K562 (cell line): ENCODE data around the gene VWA7. TPM values are rescaled to one million over a fixed set of nuclear protein-coding genes. Genes with fewer than 3 reads are reported as not detected.

Experiments used
- C11orf30 ChIP-seq: fragments of 450-650 bp; IDR thresholded peaks from 2 replicates; pipeline ENCODE4 v1.6.1; 2016; ENCODE audit warnings: low read depth, mild to moderate bottlenecking
- EWSR1 ChIP-seq: fragments of 450-650 bp; IDR thresholded peaks from 2 replicates; pipeline ENCODE4 v1.6.1; 2018; ENCODE audit warnings: borderline replicate concordance, mild to moderate bottlenecking, low read depth, moderate library complexity; ENCODE audit not compliant: partially characterized antibody
- PHB ChIP-seq: fragments of 250-450 bp; sonication (Bioruptor Pico); IDR thresholded peaks from 2 replicates; pipeline ENCODE4 v1.5.0; 2021
- RFX1 ChIP-seq: fragments of 450-650 bp; IDR thresholded peaks from 2 replicates; pipeline ENCODE4 v1.6.1; 2016; ENCODE audit warnings: mild to moderate bottlenecking, moderate library complexity
- TEAD1 ChIP-seq, 2 experiments: fragments of 450-650 bp in 1 of 2; sonication (generic) in 1 of 2; formaldehyde crosslinking; IDR thresholded peaks; 2 replicates each; pipeline versions ENCODE4 v1.4.0 to v1.8.0; 2020 to 2022; ENCODE audit warnings: mild to moderate bottlenecking in 2 of 2, missing genetic modification reagents in 1 of 2
- ZNF75A ChIP-seq: fragments of 450-650 bp; formaldehyde crosslinking; IDR thresholded peaks from 2 replicates; pipeline ENCODE4 v1.4.0; 2020; ENCODE audit warnings: mild to moderate bottlenecking
- polyA plus RNA-seq, 8 experiments: library from polyadenylated mRNA; depleted of rRNA in 4 of 8; stranded (reverse) in 5 of 8; unstranded in 3 of 8; fragments of >200 nt; fragmentation: Nextera tagmentation in 2 of 8; fragmentation: Illumina TruSeq in 1 of 8; extraction: Ambion mirVana in 2 of 8; extraction: Trizol in 1 of 8; gene quantifications; 2 replicates each; pipeline versions ENCODE4 v1.2.1 to v1.2.3, GENCODE V29; 2011 to 2014; ENCODE audit warnings: inconsistent platforms in 1 of 8, missing spikeins in 1 of 8
- total RNA-seq, 7 experiments: library from RNA; depleted of rRNA in 6 of 7; stranded (reverse); fragments of >200 nt in 6 of 7; fragmentation: Illumina TruSeq in 2 of 7; extraction: Trizol in 2 of 7; gene quantifications; 2 replicates each; pipeline versions ENCODE4 v1.2.1 to v1.2.3, GENCODE V29; 2011 to 2021; ENCODE audit warnings: low replicate concordance in 1 of 7
- TF ChIP-seq, protein P1 (sequence below): fragments of 200-600 bp; sonication (generic); IDR thresholded peaks from one replicate; pipeline ENCODE4 v1.6.1; 2012; ENCODE audit warnings: mild to moderate bottlenecking, low read depth, low read length, inconsistent platforms
- TF ChIP-seq, protein P2 (sequence below): sonication (generic); formaldehyde crosslinking; IDR thresholded peaks from 2 replicates; pipeline ENCODE4 v1.8.0; 2022; ENCODE audit warnings: mild to moderate bottlenecking, missing genetic modification reagents
- TF ChIP-seq, protein P3 (sequence below): sonication (generic); formaldehyde crosslinking; IDR thresholded peaks from 2 replicates; pipeline ENCODE4 v1.8.0; 2022; ENCODE audit warnings: mild to moderate bottlenecking, missing genetic modification reagents

VWA7 gene
- total and polyA plus RNA-seq, 9 of the 15 experiments (the other 6 are each of a cell fraction or from before 2014, with no cell fraction given) = 0.18 to 2.9 (median 0.95) TPM

DNA sequence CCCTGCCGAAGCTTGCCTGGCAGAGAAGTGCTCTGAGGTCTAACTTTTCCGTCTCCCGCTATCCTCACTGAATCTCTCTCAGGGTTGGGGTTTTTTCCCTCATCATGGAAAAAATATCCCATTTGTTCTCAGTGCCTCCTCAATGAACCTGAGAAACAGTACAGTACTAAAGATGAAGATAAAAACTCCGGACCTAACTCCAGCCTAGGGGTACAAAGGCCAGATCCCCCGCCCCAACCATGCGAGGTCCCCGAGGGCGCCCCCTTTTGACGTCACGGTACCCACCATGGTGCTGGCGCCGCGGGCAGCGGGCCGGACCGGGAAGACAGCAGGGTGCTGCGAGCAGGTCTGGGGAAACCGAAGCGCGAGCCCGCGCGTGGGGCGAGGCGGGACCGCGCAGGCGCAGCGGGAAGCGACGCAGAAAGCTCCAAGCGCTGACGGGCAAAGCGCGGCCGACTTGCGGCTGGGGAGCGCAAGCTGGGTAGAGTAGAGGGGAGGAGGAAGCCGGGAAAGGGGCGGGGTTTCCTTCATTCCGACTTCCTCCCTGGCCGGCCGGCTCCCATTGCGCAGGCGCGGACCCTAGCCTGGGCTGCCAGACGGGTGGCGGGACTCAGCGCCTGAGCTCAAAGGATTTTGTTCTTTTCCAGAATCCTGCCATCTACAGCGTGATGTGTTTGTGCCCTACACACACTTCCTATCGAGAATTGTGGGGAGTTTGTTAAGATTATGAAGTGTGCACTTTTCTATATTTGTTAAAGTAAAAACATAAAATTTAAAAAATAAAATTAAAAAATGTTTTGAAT is 29.5 kb upstream of the VWA7 start, which contains the start of gene LSM2 (continued):
- TF ChIP-seq, protein P1, sequence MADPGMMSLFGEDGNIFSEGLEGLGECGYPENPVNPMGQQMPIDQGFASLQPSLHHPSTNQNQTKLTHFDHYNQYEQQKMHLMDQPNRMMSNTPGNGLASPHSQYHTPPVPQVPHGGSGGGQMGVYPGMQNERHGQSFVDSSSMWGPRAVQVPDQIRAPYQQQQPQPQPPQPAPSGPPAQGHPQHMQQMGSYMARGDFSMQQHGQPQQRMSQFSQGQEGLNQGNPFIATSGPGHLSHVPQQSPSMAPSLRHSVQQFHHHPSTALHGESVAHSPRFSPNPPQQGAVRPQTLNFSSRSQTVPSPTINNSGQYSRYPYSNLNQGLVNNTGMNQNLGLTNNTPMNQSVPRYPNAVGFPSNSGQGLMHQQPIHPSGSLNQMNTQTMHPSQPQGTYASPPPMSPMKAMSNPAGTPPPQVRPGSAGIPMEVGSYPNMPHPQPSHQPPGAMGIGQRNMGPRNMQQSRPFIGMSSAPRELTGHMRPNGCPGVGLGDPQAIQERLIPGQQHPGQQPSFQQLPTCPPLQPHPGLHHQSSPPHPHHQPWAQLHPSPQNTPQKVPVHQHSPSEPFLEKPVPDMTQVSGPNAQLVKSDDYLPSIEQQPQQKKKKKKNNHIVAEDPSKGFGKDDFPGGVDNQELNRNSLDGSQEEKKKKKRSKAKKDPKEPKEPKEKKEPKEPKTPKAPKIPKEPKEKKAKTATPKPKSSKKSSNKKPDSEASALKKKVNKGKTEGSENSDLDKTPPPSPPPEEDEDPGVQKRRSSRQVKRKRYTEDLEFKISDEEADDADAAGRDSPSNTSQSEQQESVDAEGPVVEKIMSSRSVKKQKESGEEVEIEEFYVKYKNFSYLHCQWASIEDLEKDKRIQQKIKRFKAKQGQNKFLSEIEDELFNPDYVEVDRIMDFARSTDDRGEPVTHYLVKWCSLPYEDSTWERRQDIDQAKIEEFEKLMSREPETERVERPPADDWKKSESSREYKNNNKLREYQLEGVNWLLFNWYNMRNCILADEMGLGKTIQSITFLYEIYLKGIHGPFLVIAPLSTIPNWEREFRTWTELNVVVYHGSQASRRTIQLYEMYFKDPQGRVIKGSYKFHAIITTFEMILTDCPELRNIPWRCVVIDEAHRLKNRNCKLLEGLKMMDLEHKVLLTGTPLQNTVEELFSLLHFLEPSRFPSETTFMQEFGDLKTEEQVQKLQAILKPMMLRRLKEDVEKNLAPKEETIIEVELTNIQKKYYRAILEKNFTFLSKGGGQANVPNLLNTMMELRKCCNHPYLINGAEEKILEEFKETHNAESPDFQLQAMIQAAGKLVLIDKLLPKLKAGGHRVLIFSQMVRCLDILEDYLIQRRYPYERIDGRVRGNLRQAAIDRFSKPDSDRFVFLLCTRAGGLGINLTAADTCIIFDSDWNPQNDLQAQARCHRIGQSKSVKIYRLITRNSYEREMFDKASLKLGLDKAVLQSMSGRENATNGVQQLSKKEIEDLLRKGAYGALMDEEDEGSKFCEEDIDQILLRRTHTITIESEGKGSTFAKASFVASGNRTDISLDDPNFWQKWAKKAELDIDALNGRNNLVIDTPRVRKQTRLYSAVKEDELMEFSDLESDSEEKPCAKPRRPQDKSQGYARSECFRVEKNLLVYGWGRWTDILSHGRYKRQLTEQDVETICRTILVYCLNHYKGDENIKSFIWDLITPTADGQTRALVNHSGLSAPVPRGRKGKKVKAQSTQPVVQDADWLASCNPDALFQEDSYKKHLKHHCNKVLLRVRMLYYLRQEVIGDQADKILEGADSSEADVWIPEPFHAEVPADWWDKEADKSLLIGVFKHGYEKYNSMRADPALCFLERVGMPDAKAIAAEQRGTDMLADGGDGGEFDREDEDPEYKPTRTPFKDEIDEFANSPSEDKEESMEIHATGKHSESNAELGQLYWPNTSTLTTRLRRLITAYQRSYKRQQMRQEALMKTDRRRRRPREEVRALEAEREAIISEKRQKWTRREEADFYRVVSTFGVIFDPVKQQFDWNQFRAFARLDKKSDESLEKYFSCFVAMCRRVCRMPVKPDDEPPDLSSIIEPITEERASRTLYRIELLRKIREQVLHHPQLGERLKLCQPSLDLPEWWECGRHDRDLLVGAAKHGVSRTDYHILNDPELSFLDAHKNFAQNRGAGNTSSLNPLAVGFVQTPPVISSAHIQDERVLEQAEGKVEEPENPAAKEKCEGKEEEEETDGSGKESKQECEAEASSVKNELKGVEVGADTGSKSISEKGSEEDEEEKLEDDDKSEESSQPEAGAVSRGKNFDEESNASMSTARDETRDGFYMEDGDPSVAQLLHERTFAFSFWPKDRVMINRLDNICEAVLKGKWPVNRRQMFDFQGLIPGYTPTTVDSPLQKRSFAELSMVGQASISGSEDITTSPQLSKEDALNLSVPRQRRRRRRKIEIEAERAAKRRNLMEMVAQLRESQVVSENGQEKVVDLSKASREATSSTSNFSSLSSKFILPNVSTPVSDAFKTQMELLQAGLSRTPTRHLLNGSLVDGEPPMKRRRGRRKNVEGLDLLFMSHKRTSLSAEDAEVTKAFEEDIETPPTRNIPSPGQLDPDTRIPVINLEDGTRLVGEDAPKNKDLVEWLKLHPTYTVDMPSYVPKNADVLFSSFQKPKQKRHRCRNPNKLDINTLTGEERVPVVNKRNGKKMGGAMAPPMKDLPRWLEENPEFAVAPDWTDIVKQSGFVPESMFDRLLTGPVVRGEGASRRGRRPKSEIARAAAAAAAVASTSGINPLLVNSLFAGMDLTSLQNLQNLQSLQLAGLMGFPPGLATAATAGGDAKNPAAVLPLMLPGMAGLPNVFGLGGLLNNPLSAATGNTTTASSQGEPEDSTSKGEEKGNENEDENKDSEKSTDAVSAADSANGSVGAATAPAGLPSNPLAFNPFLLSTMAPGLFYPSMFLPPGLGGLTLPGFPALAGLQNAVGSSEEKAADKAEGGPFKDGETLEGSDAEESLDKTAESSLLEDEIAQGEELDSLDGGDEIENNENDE = no peak
- TF ChIP-seq ZNF75A (CRISPR knock-in tag) = 0 out of 2 replicates have a peak, but pooled peaks have one; percentile 10
- peak; percentile 83; the same call in 1 of the 2 replicates for TF ChIP-seq PHB (CRISPR knock-in tag)
- TF ChIP-seq, protein P2, sequence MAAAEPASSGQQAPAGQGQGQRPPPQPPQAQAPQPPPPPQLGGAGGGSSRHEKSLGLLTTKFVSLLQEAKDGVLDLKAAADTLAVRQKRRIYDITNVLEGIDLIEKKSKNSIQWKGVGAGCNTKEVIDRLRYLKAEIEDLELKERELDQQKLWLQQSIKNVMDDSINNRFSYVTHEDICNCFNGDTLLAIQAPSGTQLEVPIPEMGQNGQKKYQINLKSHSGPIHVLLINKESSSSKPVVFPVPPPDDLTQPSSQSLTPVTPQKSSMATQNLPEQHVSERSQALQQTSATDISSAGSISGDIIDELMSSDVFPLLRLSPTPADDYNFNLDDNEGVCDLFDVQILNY (CRISPR knock-in tag) = no peak
- no peak for TF ChIP-seq RFX1
- TF ChIP-seq TEAD1 (CRISPR knock-in tag; IDR thresholded peaks at IDR 0.05) = peak in 1 of 2 experiments; percentile 83; a peak in 1 of 4 replicates
- TF ChIP-seq, protein P3, sequence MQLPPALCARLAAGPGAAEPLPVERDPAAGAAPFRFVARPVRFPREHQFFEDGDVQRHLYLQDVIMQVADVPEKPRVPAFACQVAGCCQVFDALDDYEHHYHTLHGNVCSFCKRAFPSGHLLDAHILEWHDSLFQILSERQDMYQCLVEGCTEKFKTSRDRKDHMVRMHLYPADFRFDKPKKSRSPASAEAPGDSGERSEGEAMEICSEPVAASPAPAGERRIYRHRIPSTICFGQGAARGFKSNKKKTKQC (CRISPR knock-in tag) = peak; percentile 96
- no peak for TF ChIP-seq C11orf30
- no peak for TF ChIP-seq EWSR1
